Erythroblast (primary cell): ENCODE data around the gene FNBP1.

Source experiments
- DNase-seq, 2 experiments: peaks; one replicate each; lab custom pipeline; 2025; lab: John Stamatoyannopoulos, UW
- GATA1 ChIP-seq: IDR thresholded peaks from 2 replicates; pipeline ENCODE4 v1.6.1; 2011; ENCODE audit warnings: low read depth, mild to moderate bottlenecking, control low read depth, low read length, moderate library complexity
- POLR2A ChIP-seq: IDR thresholded peaks from 2 replicates; pipeline ENCODE4 v1.6.1; 2011; ENCODE audit warnings: mild to moderate bottlenecking, low read length

Gene FNBP1

GRCh38 chr9:129854588-129855110 lies 188.3 kb downstream of the FNBP1 start:
- TF ChIP-seq POLR2A (no peak), GATA1 (no peak)
- no peak for DNase-seq

- DNase-seq, result no peak
- TF ChIP-seq POLR2A, result no peak
- TF ChIP-seq GATA1, result no peak
Measured at GRCh38 chr9:129853614-129854013, 189.4 kb downstream of the FNBP1 start.

GRCh38 chr9:129852579-129852978 lies 190.4 kb downstream of the FNBP1 start:
- no peak for TF ChIP-seq GATA1
- TF ChIP-seq POLR2A, result no peak

GRCh38 chr9:129851821-129852220 lies 191.2 kb downstream of the FNBP1 start:
- no peak for DNase-seq
- TF ChIP-seq GATA1 (no peak), POLR2A (no peak)

More at GRCh38 chr9:129852579-129852978, 190.4 kb downstream of the FNBP1 start:
- DNase-seq, result no peak

GRCh38 chr9:129850821-129851550 lies 192.0 kb downstream of the FNBP1 start:
- no peak for DNase-seq
- TF ChIP-seq POLR2A (no peak), GATA1 (no peak)

GRCh38 chr9:129849901-129850300 lies 193.1 kb downstream of the FNBP1 start:
- no peak for DNase-seq
- TF ChIP-seq POLR2A (no peak), GATA1 (no peak)

DNA sequence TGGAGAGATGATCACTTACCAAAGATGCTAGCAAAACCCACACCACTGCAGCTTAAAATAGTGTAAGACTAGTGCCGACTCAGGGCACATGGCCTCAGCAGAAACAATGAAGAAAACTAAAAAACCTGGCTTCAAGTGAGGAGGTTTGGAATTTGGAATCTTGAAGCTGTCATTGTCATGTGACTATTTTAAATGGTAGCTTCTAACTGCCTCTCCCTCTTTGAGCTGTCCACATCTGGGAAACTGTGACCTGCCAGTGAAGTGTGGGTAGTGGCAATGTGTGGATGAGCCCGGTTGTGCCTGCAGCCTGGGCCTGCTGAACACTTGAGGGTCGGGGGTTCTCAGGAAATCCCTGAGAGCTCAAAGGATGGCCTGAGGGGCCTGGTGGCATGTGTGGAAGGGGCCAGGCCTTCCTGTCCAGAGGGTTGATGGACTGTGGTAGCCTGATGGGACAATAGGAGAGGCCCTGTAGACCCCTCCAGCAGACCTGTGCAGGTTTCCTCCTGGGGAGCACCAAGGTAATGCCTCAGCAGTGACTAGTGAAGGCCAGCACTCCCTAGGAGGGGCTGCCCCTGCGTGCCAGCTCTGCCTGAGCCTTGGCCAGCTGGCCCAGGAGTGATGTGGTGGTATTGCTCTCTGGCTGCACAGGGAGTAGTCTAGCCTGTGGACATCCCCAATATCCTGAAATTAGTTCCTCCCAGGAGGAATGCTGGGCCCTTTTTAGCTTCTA lies 194.1 kb downstream of the FNBP1 start:
- no peak for DNase-seq
- no peak for TF ChIP-seq GATA1
- TF ChIP-seq POLR2A, result no peak

DNA sequence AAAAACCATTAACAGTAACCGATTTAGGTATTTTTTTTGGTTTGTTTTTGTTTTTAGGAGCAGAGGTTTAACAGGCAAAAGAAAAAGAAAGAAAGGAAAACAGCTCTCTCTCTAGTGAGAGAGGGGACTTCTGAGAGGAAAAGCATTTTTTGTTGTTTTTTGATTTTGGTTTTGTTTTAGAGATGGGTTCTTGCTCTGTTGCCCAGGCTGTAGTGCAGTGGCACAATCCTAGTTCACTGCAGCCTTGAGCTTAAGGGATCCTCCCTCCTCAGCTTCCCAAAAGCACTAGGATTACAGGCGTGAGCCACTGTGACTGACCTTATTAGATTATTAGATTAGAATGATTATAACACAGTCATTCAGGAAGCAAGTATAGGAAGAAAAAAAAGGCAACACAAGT lies 197.6 kb downstream of the FNBP1 start:
- TF ChIP-seq GATA1 (no peak), POLR2A (no peak)
- DNase-seq, result no peak

DNA sequence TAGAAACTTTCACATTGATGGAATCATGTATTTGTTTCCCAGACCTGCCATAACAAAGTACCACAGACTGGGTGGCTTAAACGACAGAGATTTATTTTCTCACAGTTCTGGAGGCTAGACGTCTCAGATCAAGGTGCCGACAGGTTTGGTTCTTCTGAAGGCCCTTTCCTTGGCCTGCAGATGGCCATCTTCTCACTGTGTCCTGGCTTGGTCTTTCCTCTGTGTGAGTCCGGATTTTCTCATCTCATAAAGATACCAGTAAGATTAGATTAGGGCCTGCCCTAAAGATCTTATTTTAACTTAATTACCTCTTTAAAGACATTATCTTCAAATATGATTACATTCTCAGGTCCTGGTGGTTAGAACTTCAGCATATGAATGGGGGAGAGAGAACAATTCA lies 201.9 kb downstream of the FNBP1 start:
- TF ChIP-seq POLR2A (no peak), GATA1 (no peak)
- no peak for DNase-seq

DNA sequence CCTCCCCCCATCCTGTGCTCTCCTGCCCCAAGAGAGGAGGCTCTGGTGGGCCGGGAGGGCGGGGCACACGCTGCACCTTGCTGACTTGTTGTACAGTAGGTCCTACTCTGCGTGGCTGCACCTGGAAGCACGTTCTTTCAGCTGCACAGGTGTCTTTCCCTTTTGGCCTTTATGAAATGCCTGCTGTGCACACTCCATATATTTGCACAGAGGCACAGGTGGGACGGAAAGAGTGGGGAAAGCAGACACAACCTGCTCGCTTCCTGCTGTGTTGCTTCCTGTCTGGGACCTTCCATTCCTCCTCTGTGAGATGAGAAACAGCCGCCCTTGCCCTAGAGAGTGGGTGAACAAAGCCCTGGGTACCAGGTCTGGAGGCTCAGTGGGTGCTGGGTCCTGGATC lies 203.0 kb downstream of the FNBP1 start:
- TF ChIP-seq GATA1, result no peak
- no peak for TF ChIP-seq POLR2A
- no peak for DNase-seq

DNA sequence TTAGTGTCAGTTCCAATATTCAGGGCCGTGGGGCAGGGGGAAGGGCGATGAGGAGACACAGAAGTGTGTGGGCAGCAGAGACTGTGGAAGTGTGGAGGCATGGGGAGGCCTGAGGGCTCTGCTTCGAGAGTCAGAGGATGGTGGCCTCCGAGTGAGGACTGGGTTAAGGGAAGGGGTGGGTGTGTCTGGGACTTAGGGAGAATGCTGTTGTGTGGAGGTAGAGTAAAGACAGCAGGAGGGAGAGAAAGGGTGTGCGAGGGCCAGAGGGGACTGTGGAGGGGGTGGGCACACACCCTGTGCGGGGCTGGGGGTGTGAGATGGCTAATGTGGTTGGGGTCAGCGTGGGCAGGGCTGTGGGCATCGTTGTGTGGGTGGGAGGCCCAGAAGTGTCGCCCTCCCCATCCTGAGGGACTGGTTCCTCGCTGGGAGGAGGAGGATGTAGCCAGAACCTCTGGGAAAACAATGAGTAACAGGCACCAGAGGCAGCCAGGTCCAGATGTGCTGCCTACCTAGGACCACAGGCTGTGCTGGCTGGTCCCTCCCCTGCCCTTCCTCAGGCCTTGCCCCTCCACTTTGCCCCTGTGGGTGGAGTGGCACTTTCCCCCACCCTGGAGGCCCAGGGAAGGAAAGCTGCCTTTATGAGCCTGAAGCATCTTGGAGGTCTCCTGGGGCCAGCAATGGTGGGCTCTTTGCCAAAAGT lies 203.5 kb downstream of the FNBP1 start:
- TF ChIP-seq GATA1 (no peak), POLR2A (no peak)
- no peak for DNase-seq

- DNase-seq, result no peak
- TF ChIP-seq GATA1, result no peak
- no peak for TF ChIP-seq POLR2A
Measured at GRCh38 chr9:129838707-129839259, 204.2 kb downstream of the FNBP1 start.
